HT1080 (cell line): ENCODE data around the gene VAV1. TPM values are rescaled to one million over a fixed set of nuclear protein-coding genes. Genes with fewer than 3 reads are reported as not detected.
"Not testable (repeated sequence)": the region's sequence is repeated elsewhere in the genome, so short reads cannot be mapped to it uniquely, and the experiment has no call there.

Experiments used
- DNase-seq: peaks from one replicate; pipeline ENCODE4 v3.0.0-alpha.2; 2015; ENCODE audit warnings: low read depth
- total RNA-seq: library from RNA; depleted of rRNA; stranded (reverse); fragments of >200 nt; shearing (Covaris generic); gene quantifications from 2 replicates; pipeline ENCODE4 v1.2.3, GENCODE V29; 2014

VAV1 gene
- total RNA-seq, 1 experiment from 2014 or later: not detected

- DNase-seq: no peak
Measured at GRCh38 chr19:6754653-6755463, 17.6 kb upstream of the VAV1 start.

- no peak for DNase-seq
Measured at GRCh38 chr19:6760606-6761005, 11.9 kb upstream of the VAV1 start.

GRCh38 chr19:6761053-6761676, 11.3 kb upstream of the VAV1 start:
- DNase-seq: peak; percentile 61

GRCh38 chr19:6762253-6762797, 10.2 kb upstream of the VAV1 start:
- peak; percentile 33 for DNase-seq

GRCh38 chr19:6765738-6766356, 6.7 kb upstream of the VAV1 start:
- peak; percentile 54 for DNase-seq

GRCh38 chr19:6766357-6767080, 6.0 kb upstream of the VAV1 start:
- no peak for DNase-seq

- DNase-seq: no peak
Measured at GRCh38 chr19:6767081-6767356, 5.5 kb upstream of the VAV1 start.

GRCh38 chr19:6767357-6768235, 4.9 kb upstream of the VAV1 start, which contains the start of gene SH2D3A:
SH2D3A (minus strand) TSS chr19:6767435; CDS start chr19:6763748, 3,687 bp downstream.
- DNase-seq: no peak

GRCh38 chr19:6768236-6768785, 4.2 kb upstream of the VAV1 start:
- no peak for DNase-seq

GRCh38 chr19:6769006-6769619, 3.4 kb upstream of the VAV1 start:
- peak; percentile 23 for DNase-seq

- DNase-seq: not testable (repeated sequence)
Measured at GRCh38 chr19:6771648-6772027, 870 bp upstream of the VAV1 start.

GRCh38 chr19:6772866-6773322, 386 bp downstream of the VAV1 start:
- no peak for DNase-seq

- no peak for DNase-seq
Measured at GRCh38 chr19:6773323-6773931, 919 bp downstream of the VAV1 start.

GRCh38 chr19:6774821-6775707, 2.6 kb downstream of the VAV1 start:
- DNase-seq: no peak

- DNase-seq: not testable (repeated sequence)
Measured at GRCh38 chr19:6776045-6776444, 3.5 kb downstream of the VAV1 start.

GRCh38 chr19:6776999-6777398, 4.5 kb downstream of the VAV1 start:
- no peak for DNase-seq

- DNase-seq: no peak
Measured at GRCh38 chr19:6777434-6777833, 4.9 kb downstream of the VAV1 start.

GRCh38 chr19:6778386-6778785, 5.9 kb downstream of the VAV1 start:
- DNase-seq: no peak
